ENCODE data around the gene ZBTB5.

DNA sequence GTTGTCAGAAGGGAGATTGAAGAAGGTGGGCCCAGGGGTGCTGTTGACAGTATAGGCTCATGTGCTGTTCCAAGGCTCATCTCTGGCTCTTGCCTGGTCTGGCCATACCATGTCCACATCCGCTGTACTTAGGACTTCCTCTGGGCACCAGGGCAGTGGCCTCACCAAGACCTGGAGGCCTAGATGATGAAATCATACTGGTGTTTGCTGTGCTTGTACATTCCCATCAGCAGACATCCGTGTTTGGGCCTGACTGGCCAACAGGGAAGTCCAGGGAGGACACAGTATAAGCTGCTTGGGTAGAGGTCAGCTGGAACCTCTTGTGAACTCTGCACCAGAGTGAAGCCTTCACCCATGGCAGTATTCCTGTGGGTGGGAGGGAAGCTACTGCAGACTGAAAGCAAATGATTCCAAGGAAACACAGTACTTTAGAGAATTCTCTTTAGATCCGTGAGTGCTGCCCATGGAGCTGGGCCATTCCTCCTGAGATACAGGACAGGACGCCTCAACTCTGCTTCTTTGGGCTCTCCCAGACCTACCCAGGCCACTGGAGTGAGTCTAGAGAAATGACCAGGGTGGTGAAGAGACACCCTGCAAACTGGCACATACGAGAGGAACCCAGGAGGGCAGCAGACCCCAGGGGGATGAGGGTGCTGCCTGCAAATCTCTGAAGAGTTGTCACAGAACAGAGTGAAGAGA, 43.0 kb upstream of the ZBTB5 start:
- TF ChIP-seq, protein P1, sequence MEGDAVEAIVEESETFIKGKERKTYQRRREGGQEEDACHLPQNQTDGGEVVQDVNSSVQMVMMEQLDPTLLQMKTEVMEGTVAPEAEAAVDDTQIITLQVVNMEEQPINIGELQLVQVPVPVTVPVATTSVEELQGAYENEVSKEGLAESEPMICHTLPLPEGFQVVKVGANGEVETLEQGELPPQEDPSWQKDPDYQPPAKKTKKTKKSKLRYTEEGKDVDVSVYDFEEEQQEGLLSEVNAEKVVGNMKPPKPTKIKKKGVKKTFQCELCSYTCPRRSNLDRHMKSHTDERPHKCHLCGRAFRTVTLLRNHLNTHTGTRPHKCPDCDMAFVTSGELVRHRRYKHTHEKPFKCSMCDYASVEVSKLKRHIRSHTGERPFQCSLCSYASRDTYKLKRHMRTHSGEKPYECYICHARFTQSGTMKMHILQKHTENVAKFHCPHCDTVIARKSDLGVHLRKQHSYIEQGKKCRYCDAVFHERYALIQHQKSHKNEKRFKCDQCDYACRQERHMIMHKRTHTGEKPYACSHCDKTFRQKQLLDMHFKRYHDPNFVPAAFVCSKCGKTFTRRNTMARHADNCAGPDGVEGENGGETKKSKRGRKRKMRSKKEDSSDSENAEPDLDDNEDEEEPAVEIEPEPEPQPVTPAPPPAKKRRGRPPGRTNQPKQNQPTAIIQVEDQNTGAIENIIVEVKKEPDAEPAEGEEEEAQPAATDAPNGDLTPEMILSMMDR (IDR thresholded peaks at IDR 0.05; ENCODE audit: control extremely low read depth in 1 of 3, insufficient read depth in 1 of 3, low read depth in 1 of 3, low read length in 3 of 3), result no peak
- TF ChIP-seq YY1 (IDR thresholded peaks at IDR 0.05; ENCODE audit: low read depth, low read length), result no peak
- no peak for TF ChIP-seq CREB1 (IDR thresholded peaks at IDR 0.05)
- TF ChIP-seq JUN (IDR thresholded peaks at IDR 0.05; ENCODE audit: low read depth, low read length), result no peak
- TF ChIP-seq NRF1 (IDR thresholded peaks at IDR 0.05; ENCODE audit: low read depth, low read length), result no peak
- TF ChIP-seq POLR2A (IDR thresholded peaks at IDR 0.05; ENCODE audit: control extremely low read depth in 1 of 2, low read depth in 2 of 2, low read length in 2 of 2), result no peak
- no peak for TF ChIP-seq TAF7 (optimal IDR thresholded peaks at IDR 0.05; ENCODE audit: borderline replicate concordance, low read depth, low read length)
- TF ChIP-seq HDAC6 (IDR thresholded peaks at IDR 0.05; ENCODE audit: low read depth, low read length), result no peak
- no peak for TF ChIP-seq RFX5 (IDR thresholded peaks at IDR 0.05; ENCODE audit: borderline replicate concordance, low read depth, low read length)
- TF ChIP-seq POLR2AphosphoS5 (IDR thresholded peaks at IDR 0.05; ENCODE audit: low read depth, low read length), result no peak; the same call in 1 of the 2 replicates

Data from H1 (cell line).